ENCODE results near the gene FGD2.

DNA sequence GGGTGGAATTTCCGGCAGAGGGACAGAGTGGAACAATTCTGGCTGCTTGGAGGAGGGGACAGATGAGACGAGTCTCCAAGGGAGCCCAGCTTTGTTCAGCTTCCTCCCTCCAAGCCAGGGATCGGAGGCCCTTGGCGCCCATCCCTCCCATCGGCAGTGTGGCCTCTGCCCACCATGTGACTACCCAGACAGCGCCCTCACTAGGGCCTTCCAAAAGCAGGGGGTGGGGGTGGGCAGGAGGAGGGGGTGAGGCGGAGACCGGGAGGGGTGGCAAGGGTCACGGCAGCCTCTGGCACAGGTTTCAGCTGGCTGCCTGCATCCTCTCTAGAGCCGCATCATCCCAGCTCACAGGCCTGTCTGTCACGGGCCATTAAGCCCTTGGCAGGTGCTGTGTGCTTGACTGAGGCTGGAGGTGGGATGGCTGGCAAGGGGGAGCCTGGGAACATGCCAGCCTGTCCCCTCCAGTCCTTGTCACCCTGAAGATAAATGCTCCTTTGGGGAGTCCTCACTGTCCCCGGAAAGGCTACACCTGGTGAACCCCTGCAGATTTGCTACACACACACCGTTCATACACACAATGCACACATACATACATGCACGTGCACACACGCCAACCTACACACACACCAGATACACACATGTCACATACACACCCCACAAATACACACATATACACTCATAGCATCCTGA lies 6.2 kb upstream of the FGD2 start:
- TF ChIP-seq CTCF (IDR thresholded peaks at IDR 0.05) (no peak), POLR2A (IDR thresholded peaks at IDR 0.05) (no peak)

Data from transverse colon (tissue), 3 donors.